Heart left ventricle (tissue), 16 donors: ENCODE results near the gene FLYWCH2. TPM values are rescaled to one million over a fixed set of nuclear protein-coding genes. Genes with fewer than 3 reads are reported as not detected.

Experiments
- ATAC-seq, 4 donors: fragments of 200-7000 bp; cut with Tn5 transposase; one replicate each; pipeline ENCODE4 v1.9.1; 2020 to 2022; ENCODE audit warnings: moderate library complexity in 4 of 4, mild to moderate bottlenecking in 3 of 4, moderate number of reproducible peaks in 1 of 4
- DNase-seq, 5 donors: peaks; one replicate each; pipeline ENCODE4 v3.0.0-alpha.2; 2020
- H3K27ac ChIP-seq, 12 donors: fragments of 200-600 bp; sonication (generic) in 4 of 12; one replicate each; pipeline versions ENCODE4 v1.5.0 to v1.8.0; 2016 to 2022; ENCODE audit warnings: mild to moderate bottlenecking in 2 of 12
- H3K27me3 ChIP-seq, 9 donors: fragments of 200-600 bp; sonication (generic) in 2 of 9; one replicate each; pipeline versions ENCODE4 v1.5.1 to v1.8.0; 2016 to 2022; ENCODE audit warnings: mild to moderate bottlenecking in 3 of 9
- H3K36me3 ChIP-seq, 9 donors: fragments of 200-600 bp; sonication (generic) in 2 of 9; one replicate each; pipeline versions ENCODE4 v1.5.0 to v1.8.0; 2018 to 2022; ENCODE audit warnings: mild to moderate bottlenecking in 2 of 9
- H3K4me1 ChIP-seq, 12 donors: fragments of 200-600 bp; sonication (generic) in 4 of 12; one replicate each; pipeline versions ENCODE4 v1.5.0 to v1.8.0; 2016 to 2022; ENCODE audit warnings: mild to moderate bottlenecking in 3 of 12
- H3K4me3 ChIP-seq, 12 donors: fragments of 200-600 bp; sonication (generic) in 4 of 12; one replicate each; pipeline versions ENCODE4 v1.5.0 to v1.8.0; 2017 to 2022; ENCODE audit warnings: mild to moderate bottlenecking in 9 of 12, moderate library complexity in 4 of 12
- H3K9me3 ChIP-seq, 12 donors: fragments of 200-600 bp; sonication (generic) in 4 of 12; one replicate each; pipeline versions ENCODE4 v1.5.0 to v1.8.0; 2016 to 2022; ENCODE audit warnings: mild to moderate bottlenecking in 1 of 12
- CTCF ChIP-seq, 12 donors: fragments of 200-600 bp; sonication (generic) in 4 of 12; IDR thresholded peaks; one replicate each; pipeline versions ENCODE4 v1.5.0 to v1.8.0; 2018 to 2022; ENCODE audit warnings: antibody characterized with exemption in 12 of 12, mild to moderate bottlenecking in 5 of 12
- POLR2A ChIP-seq, 2 donors: fragments of 450-650 bp; IDR thresholded peaks; one replicate each; pipeline ENCODE4 v1.6.1; 2017; ENCODE audit warnings: antibody characterized with exemption in 2 of 2, mild to moderate bottlenecking in 2 of 2, moderate library complexity in 2 of 2
- WGBS, 4 donors: extraction: QIAGEN DNeasy Blood & Tissue Kit in 2 of 4; methylation state at CpG; one replicate each; pipeline versions ENCODE4 v1.1.5 to v1.1.7; 2013 to 2018; 5-methylcytosine and 5-hydroxymethylcytosine counted together
- intact Hi-C, 10 donors: fragments of 100-400 bp; cut with DNase I; formaldehyde crosslinking; loops; one replicate each; pipeline versions ENCODE4 v1.11.1 to v1.14.2; 2022
- polyA plus RNA-seq, 2 donors: library from polyadenylated mRNA; stranded (reverse); fragments of 200-250 nt; gene quantifications; one replicate each; pipeline ENCODE4 v1.2.3, GENCODE V29; 2013
- total RNA-seq, 9 donors: library from RNA; depleted of rRNA in 2 of 9; stranded (reverse); fragments of >200 nt in 2 of 9; fragmentation: NEBNext Ultra II Directional in 3 of 9; extraction: Animal tissue kit (Norgen Biotek cat#: 25700) in 3 of 9; gene quantifications; one replicate each; pipeline versions ENCODE4 v1.1.0 to v1.2.4, GENCODE V29; 2016 to 2023
- donor health status: ischemic (EF 13 %, LVEDD 7.1; RV severe dilation, severe dysfunction).
- donor health status: healthy with polysubstance abuse.
- donor health status: DM: no; HTN: yes; CAD: no.
- donor health status: DM: no; HTN: no; CAD: no.
- donor health status: ischemic (EF 25% LVEDD 6.9; RV normal size, moderate dysfunction).
- donor health status: ischemic (EF 25% LVEDD 5.7; RV mildly dilated, moderate dysfunction).
- donor health status: healthy.
- donor health status: DM: yes; HTN: yes; CAD: no.
- donor health status: ischemic (EF 35%, LVEDD 5.7; RV mildly dilated, moderate dysfunction).
- donor health status: nonischemic (EF 11% LVEDD 7.7; RV severe dilation, severe dysfunction).
- donor health status: DM: yes; HTN: yes; CAD: no.
- donor health status: PGD.
- donor health status: ischemic (EF 29% LVEDD 5.4; RV normal size, mild dysfunction).
- donor health status: nonischemic (EF 23%, LVEDD 6.1; RV moderate dilation, normal function).

Gene FLYWCH2
- total and polyA plus RNA-seq, 11 donors = 20.1 to 64.1 (median 23.7) TPM

- intact Hi-C loops = loop anchor here in 1 of 10 donors (10.0 kb wide), 1 partner anchor 79 kb away; the partner anchor contains the start of gene FLYWCH1
- Histone ChIP-seq H3K4me1 (peaks cover 0 to 9% (median 0%) of the 10 kb centered on the region in 12 donors), H3K4me3 (no peak overlapping the region), H3K9me3 (no peaks in the 10 kb centered on the region), H3K27me3 (peaks cover 0 to 7% (median 0%) of the 10 kb centered on the region in 9 donors), H3K36me3 (no peaks in the 10 kb centered on the region), H3K27ac (peak overlapping the region in 1 of 12 donors; percentile 24)
- TF ChIP-seq POLR2A (IDR thresholded peaks at IDR 0.05) = no peak
- TF ChIP-seq CTCF (IDR thresholded peaks at IDR 0.05) = no peak
- DNase-seq (peak in 3 of 5 donors; percentile 10 to 57 (median 37)), ATAC-seq (peak in 2 of 4 donors; percentile 11 to 53)
- WGBS, 4 donors = 31 to 42% (median 33%) methylated on average over 21 to 22 of the region's 22 CpGs
These were observed 47.1 kb upstream of the FLYWCH2 start for GRCh38 chr16:2835638-2836493.

- 66 to 76% (median 72%) methylated on average over 13 of the region's 13 CpGs for WGBS, 4 donors
- no peak for ATAC-seq
- TF ChIP-seq CTCF (IDR thresholded peaks at IDR 0.05) (no peak), POLR2A (IDR thresholded peaks at IDR 0.05) (no peak)
- H3K27ac ChIP-seq = no peak overlapping the region
- no peak overlapping the region for H3K4me3 ChIP-seq
- H3K4me1 ChIP-seq = peaks cover 0 to 17% (median 2%) of the 10 kb centered on the region in 12 donors
- H3K36me3 ChIP-seq = no peaks in the 10 kb centered on the region
- peak in 1 of 5 donors; percentile 43 for DNase-seq
- intact Hi-C loops = loop anchor here in 1 of 10 donors (10.0 kb wide), 1 partner anchor 78 kb away; the partner anchor contains the start of gene FLYWCH1
- no peaks in the 10 kb centered on the region for H3K9me3 ChIP-seq
- peaks cover 0 to 7% (median 0%) of the 10 kb centered on the region in 9 donors for H3K27me3 ChIP-seq
These were observed 46.1 kb upstream of the FLYWCH2 start for GRCh38 chr16:2836646-2837508.

DNA sequence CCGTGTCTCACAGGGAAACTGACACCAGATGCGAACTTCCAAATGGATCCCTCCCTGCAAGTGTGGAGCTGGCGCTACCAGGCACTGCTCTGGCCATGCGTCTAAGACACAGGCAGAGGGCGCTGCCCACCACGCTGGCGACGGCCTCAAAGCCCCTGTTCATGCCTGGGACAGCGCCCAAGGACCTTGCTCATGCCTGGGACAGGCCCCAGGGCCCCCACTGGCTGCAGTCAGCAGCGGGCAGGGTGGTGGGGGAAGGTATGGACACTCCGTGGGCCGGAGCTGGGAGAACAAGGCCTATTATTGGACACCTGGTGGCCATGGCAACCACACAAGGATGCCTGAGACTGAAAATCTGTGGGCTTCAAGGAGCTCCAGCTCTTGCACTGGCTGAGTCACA is 44.1 kb upstream of the FLYWCH2 start:
- ATAC-seq = peak in 3 of 4 donors; percentile 74 to 88 (median 80)
- intact Hi-C loops = loop anchor here in 3 of 10 donors (2.0 to 10.0 kb wide), 3 partner anchors 30 to 88 kb away; partner anchors contain the start of gene FLYWCH1 (in 1 of the 3)
- TF ChIP-seq POLR2A (IDR thresholded peaks at IDR 0.05) (no peak), CTCF (IDR thresholded peaks at IDR 0.05) (peak; percentile 57 to 77 (median 67))
- WGBS, 4 donors = 0 to 12% (median 4%) methylated on average over 1 to 12 of the region's 12 CpGs
- no peak overlapping the region for H3K27ac ChIP-seq
- peaks cover 0 to 26% (median 10%) of the 10 kb centered on the region in 12 donors for H3K4me1 ChIP-seq
- H3K9me3 ChIP-seq = no peaks in the 10 kb centered on the region
- no peaks in the 10 kb centered on the region for H3K27me3 ChIP-seq
- DNase-seq = peak; percentile 34 to 81 (median 66)
- H3K4me3 ChIP-seq = no peak overlapping the region
- no peaks in the 10 kb centered on the region for H3K36me3 ChIP-seq
